Head of caudate nucleus (tissue), 42 donors: ENCODE results near the gene MTURN.
"Not testable (repeated sequence)": the region's sequence is repeated elsewhere in the genome, so short reads cannot be mapped to it uniquely, and the experiment has no call there.

Source experiments
- DNase-seq, 42 donors: peaks; one replicate each; pipeline versions ENCODE4 v3.0.0 to v3.0.0-alpha.2; 2020 to 2021; ENCODE audit warnings: mixed read lengths in 7 of 42
- intact Hi-C: fragments of 100-400 bp; cut with DNase I; formaldehyde crosslinking; loops from one replicate; pipeline ENCODE4 v1.15.0; 2022

The MTURN gene

GRCh38 chr7:30187513-30187912, 52.7 kb downstream of the MTURN start:
- intact Hi-C loops = no loop called here
- no peak for DNase-seq

GRCh38 chr7:30188381-30188780, 53.6 kb downstream of the MTURN start:
- intact Hi-C loops, DNase-seq: not testable (repeated sequence)

GRCh38 chr7:30188811-30189210, 54.0 kb downstream of the MTURN start:
- intact Hi-C loops = no loop called here

GRCh38 chr7:30191809-30192208, 57.0 kb downstream of the MTURN start:
- intact Hi-C loops = no loop called here
- no peak for DNase-seq

More at GRCh38 chr7:30188811-30189210, 54.0 kb downstream of the MTURN start:
- DNase-seq = no peak

- intact Hi-C loops = no loop called here
- DNase-seq = peak in 1 of 42 donors; percentile 3
These were observed 58.7 kb downstream of the MTURN start for GRCh38 chr7:30193336-30193943.

- DNase-seq = no peak
- intact Hi-C loops = no loop called here
These were observed 61.6 kb downstream of the MTURN start for GRCh38 chr7:30196408-30196807.

- intact Hi-C loops = no loop called here
- peak in 1 of 42 donors; percentile 9 for DNase-seq
These were observed 62.7 kb downstream of the MTURN start for GRCh38 chr7:30197438-30197837.

GRCh38 chr7:30199271-30199670, 64.5 kb downstream of the MTURN start:
- intact Hi-C loops = no loop called here
- DNase-seq = peak in 1 of 42 donors; percentile 16

GRCh38 chr7:30200591-30200990, 65.8 kb downstream of the MTURN start:
- intact Hi-C loops = no loop called here
- no peak for DNase-seq

GRCh38 chr7:30201161-30201666, 66.4 kb downstream of the MTURN start:
- intact Hi-C loops = no loop called here
- peak in 14 of 42 donors; percentile 15 to 64 (median 33) for DNase-seq

- no peak for DNase-seq
- intact Hi-C loops = no loop called here
These were observed 67.1 kb downstream of the MTURN start for GRCh38 chr7:30201921-30202320.

- DNase-seq = no peak
These were observed 67.9 kb downstream of the MTURN start for GRCh38 chr7:30202671-30203070.

GRCh38 chr7:30206491-30206890, 71.7 kb downstream of the MTURN start:
- peak in 1 of 42 donors; percentile 22 for DNase-seq
- intact Hi-C loops = no loop called here

More at GRCh38 chr7:30202671-30203070, 67.9 kb downstream of the MTURN start:
- intact Hi-C loops = no loop called here

- intact Hi-C loops = no loop called here
- no peak for DNase-seq
These were observed 72.2 kb downstream of the MTURN start for GRCh38 chr7:30206942-30207341.

- no peak for DNase-seq
- intact Hi-C loops = no loop called here
These were observed 72.6 kb downstream of the MTURN start for GRCh38 chr7:30207376-30207775.

GRCh38 chr7:30209951-30210350, 75.2 kb downstream of the MTURN start:
- peak in 1 of 42 donors; percentile 17 for DNase-seq
- intact Hi-C loops = no loop called here
